RWPE1 (cell line): ENCODE data around the gene PCK1.

Experiments used
- CTCF ChIA-PET: fragments of 350-600 bp; sonication (Branson Sonifier 250); formaldehyde crosslinking; extraction: SDS; loops from one replicate; lab custom pipeline; 2021; lab: Yijun Ruan, JAX
- POLR2A ChIA-PET: fragments of 400-600 bp; formaldehyde crosslinking; extraction: SDS; loops from one replicate; lab custom pipeline; 2020; ENCODE audit warnings: antibody characterized with exemption; ENCODE audit not compliant: low non-redundant PET; lab: Yijun Ruan, JAX
- DNase-seq: peaks from one replicate; pipeline ENCODE4 v3.0.0; 2012; ENCODE audit warnings: low spot score
- H3K27ac ChIP-seq: fragments of 450-650 bp; 2 replicates; pipeline ENCODE4 v1.5.1; 2017
- CTCF ChIP-seq: fragments of 450-650 bp; conservative IDR thresholded peaks from 2 replicates; pipeline ENCODE4 v1.5.1; 2017; ENCODE audit warnings: low read depth, mild to moderate bottlenecking

Gene PCK1

DNA sequence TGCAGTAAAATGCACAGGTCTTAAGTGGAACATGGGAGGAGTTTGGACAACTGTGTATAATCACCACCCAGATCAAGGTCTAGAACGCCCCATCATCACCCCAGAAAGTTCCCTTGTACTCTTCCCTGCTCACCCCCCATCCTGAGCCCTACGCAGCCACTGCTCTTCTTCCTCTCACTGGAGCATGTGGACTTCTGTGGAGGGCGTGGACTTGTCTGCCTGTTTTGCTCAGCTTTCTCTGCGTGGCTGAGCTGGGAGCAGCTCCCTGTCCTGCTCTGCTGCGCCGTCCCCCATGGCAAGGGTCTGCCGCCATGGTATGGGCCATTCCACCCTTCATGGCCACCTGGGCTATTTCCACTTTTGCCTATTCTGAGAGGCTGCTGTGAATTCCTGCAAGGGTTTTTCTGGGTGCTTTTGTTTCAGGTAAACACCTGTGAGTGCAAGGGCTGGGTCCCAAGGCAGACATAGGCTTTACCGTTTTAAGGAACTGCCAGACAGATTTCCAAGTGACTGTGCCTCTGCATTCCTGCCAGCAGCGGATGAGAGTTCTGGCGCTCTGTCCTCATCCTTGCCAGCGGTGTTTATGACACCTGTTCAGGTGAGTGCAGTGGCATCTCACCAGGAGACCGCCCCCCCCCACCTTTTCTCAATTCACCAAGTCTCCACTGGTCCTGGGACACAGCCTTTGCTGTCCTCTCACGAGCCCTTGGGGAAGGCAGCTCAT, 19.7 kb downstream of the PCK1 start:
- TF ChIP-seq CTCF = no peak
- H3K27ac ChIP-seq = no peak overlapping the region
- no peak for DNase-seq
- CTCF ChIA-PET = interaction anchor here (0.5 to 0.7 kb wide), 3 partner anchors 14 to 1208 kb away, joined by 3 to 6 read pairs (median 3); no protein-coding TSS in a partner anchor
- POLR2A ChIA-PET = no interaction called here

DNA sequence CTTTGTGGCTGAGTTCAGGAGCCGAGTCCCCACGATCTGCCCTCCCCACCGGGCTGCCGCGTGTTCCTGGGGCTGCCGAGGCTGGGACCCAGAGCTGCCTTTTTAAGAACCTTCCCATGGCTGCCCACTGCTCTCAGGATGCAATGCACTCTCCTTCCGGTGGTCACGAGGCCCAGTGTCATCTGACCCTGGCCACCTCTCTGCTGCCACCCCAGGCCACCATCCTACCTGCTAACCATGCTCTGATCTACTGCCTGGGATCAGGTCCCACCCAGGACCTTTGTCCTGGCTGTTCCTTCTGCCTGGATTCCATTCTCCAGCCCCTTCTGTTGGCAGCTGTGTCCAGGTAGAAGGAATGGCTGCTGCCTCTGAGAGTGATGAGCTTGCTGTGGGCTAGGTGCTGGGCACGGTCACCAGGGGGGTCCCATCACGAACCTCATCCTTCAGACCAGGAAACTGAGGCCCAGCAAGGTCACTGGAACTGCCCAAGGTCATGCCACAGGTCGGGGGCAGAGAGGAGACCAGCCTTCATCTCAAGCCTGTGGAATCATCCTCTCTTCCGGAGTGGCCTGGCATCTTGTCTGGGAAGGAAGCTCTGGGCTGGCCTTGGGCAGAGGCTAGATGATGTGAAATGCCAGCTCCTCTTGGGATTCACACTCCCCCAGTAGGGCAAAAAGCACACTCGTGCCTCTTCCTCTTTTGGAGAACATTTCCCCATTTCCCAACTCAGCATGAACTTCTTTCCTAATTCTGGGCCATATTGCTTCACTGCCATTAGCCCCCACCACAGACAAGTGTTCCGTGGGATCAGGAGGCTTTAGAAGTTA, 20.5 kb downstream of the PCK1 start:
- ChIA-PET POLR2A (no interaction called here), CTCF (interaction anchor here (0.6 to 0.7 kb wide), 3 partner anchors 13 to 1071 kb away, joined by 3 to 6 read pairs (median 4); partner anchors contain the start of gene PCK1)
- no peak overlapping the region for H3K27ac ChIP-seq
- TF ChIP-seq CTCF = no peak
- no peak for DNase-seq

GRCh38 chr20:57582029-57582378, 21.1 kb downstream of the PCK1 start:
- DNase-seq = no peak
- ChIA-PET POLR2A (no interaction called here), CTCF (no interaction called here)
- TF ChIP-seq CTCF = no peak
- no peak overlapping the region for H3K27ac ChIP-seq

DNA sequence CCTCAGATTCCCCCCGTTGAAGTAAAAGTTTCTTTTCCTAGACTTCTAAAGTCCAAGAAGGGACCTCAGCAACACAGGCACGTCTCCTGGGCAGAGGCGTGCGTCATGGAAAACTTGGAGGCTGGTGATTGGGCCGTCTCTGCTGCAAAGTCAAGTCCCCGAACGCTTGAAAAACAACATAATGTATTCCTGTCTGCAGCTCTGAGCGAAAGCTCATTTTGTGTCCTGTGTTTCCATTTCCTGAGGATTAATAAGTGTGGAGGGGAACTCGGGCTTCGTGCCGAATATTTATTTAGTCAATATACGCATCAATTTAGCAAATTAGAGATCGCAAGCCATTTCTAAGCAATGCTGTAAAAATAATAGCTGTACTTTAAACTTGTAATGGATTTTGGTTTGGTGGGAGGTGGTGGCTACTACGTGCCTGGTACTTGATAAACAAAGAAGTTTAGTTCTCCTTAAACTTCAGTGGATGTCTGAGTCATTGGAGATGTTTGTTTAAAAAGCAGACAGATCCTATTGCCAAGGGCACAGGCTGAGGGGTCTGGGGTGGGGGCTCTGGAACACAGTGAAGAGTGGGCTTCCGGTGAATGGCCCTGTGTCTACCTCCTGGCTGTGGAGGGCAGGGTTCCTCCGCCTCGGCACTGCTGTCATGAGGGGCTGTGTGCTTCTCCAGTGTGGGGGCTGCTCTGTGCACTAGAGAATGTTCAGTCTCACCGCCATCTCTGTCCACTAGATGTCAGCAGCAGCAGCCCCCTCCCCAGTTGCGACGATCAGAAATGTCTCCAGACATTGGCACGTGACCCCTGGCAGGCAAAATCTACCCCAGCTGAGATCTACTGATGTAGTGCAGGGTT, 21.8 kb downstream of the PCK1 start:
- H3K27ac ChIP-seq = no peak overlapping the region
- POLR2A ChIA-PET = no interaction called here
- CTCF ChIA-PET = interaction anchor here (0.6 to 2.2 kb wide), 4 partner anchors 14 to 1048 kb away, joined by 3 to 14 read pairs (median 4); no protein-coding TSS in a partner anchor
- no peak for DNase-seq
- peak; percentile 59 for TF ChIP-seq CTCF

- ChIA-PET CTCF (interaction anchor here (0.5 to 2.2 kb wide), 6 partner anchors 13 to 1415 kb away, joined by 3 to 14 read pairs (median 3); no protein-coding TSS in a partner anchor), POLR2A (no interaction called here)
- DNase-seq = no peak
- no peak overlapping the region for H3K27ac ChIP-seq
- peak; percentile 23; the same call in 1 of the 2 replicates for TF ChIP-seq CTCF
These were observed 22.7 kb downstream of the PCK1 start for GRCh38 chr20:57583289-57584257.
